G401.6 (cell line): ENCODE data around the gene CDKN2D.
"Not testable (repeated sequence)": the region's sequence is repeated elsewhere in the genome, so short reads cannot be mapped to it uniquely, and the experiment has no call there.

ENCODE experiments used
- FAIRE-seq: peaks from 2 replicates; lab custom pipeline; 2012; peaks lifted over from hg19 to GRCh38; lab: Jason Lieb, UNC

CDKN2D gene

DNA sequence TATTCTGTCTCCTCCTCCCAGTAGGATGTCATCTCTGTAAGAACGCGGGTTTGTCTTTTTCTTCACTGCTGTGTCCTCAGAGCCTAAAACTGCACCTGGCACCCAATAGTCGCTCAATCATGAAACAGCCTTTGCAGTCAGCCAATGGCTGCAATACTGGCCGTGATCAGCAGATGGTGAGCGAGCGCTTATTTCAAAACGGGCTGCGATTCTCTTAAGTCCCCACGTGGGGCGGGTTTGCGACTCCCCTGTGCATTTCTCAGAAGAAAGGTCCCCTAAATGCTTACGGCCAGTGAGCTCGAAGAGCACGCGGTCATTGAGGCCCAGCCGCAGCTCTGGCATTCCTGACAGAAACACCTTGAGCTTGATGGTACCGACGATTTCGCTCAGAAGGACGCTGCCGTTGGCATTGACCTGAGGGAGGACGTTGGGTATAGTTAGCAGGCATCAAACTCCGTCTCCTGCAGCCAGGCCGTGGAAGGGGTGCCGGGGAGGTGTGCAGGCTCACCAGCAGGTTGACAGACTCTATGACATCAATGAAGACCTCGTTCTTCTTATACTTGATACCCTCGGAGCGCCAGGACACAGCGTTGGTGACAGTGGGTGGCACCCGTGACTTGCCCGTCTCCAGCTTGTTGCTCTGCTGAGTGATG is 12.3 kb upstream of the CDKN2D start:
- FAIRE-seq = peak; percentile 96

DNA sequence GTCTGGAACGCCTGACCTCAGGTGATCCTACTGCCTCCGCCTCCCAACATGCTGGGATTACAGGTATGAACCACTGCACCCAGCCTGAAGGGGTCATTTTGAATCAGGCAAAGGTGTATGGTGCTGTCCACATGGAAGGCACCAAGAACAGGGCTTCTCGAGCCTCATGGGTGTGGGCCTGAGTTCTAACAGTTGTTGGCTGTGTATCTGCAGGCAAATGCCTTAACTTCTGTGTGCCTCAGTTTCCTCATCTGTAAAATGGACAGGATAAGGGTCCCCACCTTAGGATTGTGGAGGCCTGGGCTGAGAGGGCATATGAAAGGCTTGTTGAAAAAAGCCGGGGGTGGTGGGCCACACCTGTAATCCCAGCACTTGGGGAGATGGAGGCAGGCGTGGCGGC is 9.2 kb upstream of the CDKN2D start:
- no peak for FAIRE-seq

DNA sequence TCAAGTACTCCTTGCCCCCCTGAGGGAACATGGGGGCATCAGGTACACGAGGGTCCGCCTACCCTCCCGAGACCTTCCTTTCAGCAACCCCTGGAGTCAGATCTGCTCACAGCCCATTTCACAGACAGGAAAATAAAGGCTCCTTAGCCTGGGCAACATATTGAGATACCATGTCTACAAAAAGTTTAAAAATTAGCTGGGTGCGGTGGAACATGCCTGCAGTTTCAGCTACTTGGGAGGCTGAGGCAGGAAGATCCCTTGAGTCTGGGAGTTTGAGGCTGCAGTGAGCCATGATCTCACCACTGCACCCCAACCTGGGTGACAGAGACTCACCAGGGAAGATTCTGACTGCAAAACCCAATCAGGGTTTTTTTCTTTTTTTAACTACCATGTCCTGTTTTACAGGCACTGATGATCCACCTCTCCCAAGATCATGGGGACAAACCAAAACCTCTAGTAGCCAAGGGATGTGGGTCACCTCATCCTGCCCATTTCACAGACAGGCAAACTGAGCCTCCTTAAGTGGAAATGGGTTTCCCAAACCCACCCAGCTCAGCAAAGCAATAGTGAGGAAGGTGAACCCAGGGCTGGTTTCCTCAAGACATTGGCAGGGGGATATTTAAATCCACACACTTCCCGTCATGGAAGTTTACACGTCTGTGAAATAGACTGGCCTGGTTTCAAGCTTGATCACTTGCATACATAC is 6.4 kb upstream of the CDKN2D start:
- no peak for FAIRE-seq

DNA sequence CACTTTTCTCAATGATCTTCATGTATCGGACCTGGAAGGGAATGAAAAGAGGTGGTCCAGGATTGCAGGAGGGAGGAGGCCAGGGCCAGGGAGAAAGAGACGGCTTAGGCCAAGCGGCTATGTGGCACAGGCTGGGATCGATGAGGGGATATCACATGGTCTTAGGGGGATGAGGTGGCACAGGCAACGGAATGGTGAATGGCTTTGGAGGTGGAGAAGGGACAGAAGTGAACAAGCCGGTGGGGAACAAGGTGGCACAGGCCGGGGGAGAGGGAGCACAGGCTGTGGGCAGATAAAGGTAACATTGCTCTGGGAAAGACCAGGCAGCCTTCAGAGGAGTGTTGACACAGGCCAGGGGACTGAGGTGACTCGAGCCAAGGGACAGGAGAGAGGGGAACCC is 5.7 kb upstream of the CDKN2D start:
- FAIRE-seq = no peak

DNA sequence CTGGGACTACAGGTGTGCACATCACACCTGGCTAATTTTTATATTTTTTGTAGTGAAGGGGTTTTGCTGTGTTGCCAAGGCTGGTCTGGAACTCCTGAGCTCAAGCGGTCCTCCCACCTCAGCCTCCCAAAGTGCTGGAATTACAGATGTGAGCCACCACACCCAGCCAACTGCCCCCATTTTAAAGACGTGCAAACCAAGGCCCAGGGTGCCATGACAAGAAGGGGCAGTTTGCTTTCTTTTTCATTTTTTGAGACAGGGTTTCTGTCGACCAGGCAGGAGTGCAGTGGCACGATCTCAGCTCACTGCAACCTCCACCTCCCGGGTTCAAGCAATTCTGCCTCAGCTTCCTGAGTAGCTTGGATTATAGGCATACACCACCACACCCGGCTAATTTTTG is 5.0 kb upstream of the CDKN2D start:
- FAIRE-seq = not testable (repeated sequence)

DNA sequence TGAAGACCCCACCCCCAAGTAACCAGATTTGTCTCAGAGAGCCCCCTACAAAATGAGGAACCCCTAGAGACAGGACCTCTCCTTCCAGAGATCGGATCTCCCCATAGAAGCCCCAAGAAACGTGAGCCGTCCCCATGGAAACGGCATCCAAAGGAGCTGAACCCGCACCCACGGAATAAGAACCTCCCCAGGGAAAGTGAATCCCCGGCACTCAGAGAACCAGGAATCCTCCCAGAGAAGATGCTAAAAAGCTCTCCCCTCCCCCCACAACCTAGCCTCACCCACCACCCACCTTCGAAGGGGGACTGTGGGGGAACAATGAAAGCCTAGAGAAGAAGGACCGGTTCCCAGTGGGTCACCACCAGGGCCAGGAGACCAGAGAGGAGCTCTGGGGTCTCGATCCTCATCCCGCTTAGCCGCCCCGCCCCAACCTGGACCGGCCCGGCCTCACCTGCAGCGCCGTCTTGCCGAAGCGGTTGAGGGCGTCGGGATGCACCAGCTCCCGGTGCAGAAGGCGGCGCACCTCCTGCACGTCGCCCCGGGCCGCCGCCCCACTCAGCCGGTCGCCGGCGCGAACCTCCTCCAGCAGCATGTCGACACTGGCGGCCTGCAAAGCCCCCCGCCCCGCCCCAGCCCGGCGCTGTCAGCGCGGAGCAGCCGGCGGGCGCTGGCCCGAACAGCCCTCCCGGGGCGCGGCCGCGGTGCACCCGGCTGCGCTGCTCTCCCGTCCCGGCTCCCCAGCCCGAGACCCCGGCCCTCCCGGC is 535 bp downstream of the CDKN2D start:
- no peak for FAIRE-seq

DNA sequence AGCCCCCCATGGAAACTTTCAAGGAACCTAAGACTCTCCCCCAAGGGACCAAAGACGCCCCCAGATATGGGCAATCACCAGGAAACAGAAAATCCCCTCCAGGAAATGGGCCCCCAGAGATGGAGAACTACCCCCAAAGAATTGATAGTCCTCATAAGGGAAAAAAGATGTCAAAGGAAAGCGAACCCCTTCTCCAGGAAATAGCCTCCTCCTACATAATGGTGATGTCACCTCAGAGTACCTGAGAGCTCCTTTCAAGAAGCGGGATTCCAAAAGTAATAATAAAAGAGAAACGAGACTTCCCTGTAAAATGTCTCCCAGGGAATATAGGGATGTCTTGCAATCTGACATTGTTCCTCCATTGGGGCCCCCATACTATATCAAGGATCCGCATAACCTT is 1.1 kb downstream of the CDKN2D start:
- FAIRE-seq = no peak

DNA sequence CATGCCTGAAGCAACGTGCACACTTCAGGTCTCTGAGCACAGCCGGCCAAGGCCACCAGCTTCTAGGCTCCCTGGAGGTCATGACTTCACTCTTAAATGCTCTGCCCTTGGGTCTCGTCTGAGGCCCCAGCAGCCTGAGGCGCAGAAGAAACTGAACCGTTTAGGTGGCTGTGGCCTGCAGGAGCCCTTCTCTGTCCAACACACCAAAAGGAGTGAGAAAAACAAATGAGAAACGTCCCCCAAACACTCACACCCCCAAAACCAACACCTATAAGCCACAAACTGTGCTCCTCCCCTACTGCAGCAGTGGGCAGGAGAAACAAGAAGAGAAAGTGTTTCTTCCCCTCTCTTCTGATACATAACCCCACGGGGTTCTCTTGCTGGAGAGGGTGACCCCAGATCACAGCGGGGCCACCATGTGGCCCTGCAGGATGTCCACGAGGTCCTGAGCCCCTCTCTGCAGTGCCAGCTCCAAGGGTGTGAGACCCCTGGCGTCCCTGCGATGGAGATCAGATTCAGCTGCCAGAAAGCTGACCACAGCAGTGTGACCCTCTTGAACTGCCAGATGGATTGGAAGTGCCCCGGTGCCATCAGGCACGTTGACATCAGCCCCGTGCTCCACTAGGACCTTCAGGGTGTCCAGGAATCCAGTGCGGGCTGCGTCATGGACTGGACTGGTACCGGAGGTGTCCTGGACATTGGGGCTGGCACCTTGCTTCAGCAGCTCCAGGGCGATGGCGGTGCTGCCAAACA is 1.9 kb downstream of the CDKN2D start:
- no peak for FAIRE-seq

DNA sequence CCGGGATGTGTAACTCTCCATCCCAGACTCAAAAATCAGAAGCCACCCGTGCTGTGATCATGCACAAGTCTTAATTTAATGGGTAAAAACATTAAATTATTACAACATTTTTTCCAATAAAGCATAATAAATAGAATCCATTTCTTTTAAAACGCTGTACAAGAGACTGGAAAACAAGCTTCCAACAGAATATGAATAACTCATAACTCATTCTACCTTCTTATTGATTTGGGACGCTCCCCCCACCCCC is 2.4 kb downstream of the CDKN2D start:
- FAIRE-seq = no peak

DNA sequence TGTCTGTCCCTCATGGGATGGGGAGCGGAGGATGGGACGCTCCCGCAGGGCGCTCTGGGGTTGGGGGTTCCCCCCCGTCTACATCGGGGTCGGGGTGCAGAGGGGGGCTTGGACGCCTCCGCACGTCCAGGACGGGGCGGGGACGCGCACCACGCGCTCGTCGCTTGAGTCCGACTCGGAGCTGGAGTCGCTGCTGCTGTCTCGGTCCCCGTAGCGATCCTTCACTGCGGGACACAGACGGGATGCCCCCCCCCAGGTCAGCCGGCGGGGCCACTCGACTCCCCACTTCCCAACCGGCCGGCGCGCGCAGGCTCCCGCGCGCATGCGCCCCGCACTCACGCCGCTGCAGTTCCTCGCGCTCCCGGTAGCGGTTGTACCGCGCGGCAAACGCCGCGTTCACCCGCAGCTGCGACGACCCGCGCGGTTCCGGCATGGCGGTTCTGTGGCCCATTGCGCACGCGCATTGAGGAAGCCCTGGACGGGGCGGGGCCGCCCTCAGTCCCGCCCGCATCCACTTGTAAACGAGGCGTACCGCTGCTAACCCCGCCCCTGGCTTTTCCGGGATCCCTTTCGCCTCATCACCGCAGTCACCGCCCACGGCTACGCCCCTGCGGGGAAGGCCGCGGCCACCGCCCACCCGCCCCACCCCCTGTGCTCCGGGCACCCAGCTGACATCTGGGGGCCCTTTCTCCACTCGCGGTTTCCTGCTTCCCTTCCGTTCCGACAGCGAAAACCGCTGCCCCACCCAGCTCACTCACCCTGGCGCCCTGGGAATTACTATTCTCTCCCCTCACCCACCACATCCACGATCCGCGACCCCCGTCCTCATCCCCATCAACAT is 3.0 kb downstream of the CDKN2D start, which contains the start of gene KRI1:
Gene KRI1, minus strand, starts transcription at position 444 of the 841 bp plus-strand sequence. Its CDS starts 11 bp downstream, at position 433.
- peak; percentile 47 for FAIRE-seq

DNA sequence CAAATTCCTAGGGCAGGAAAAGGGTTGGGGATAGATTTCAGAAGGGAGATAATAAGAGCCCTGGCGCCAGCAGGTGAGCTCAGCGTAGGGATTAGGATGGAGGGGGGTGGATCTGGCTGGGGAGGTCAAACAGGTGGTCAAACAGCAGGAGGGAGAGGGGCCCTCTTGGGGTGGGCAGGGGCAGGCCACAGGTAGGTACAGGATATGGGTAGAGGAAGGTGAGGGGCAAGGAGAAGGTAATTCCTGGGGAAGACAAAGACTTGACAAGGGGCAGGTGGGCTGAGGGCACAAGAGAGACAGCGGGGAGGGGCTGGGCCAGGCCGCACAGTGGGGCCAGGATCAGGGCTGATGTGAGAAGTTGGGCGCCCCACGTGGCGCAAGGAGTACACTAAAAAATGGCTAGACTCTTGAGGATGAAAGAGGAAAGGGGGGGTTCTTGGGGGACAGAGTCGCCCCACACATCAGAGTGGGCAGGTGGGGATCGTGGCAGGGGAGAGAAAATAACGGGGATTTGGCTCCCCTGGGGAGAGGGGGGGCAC is 3.7 kb downstream of the CDKN2D start:
- FAIRE-seq = no peak

DNA sequence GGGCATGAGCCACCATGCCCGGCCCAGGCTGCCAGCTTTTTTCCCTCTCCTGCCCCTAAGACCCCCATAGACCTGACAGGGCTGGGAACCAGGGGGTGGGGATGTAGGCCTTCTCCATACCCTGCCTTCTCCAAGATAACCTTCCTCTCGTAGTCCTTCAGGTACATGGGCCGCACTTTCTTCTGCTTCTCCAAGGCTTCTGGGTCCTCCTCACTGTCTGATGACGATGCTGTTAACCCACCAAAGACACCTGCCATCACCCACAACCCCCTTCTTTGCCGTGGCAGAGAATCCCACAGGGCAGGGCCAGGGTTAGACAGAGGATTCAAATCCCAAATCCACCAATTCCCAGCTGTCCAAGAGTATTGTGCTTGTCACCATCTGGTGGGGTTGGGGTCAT is 6.2 kb downstream of the CDKN2D start:
- no peak for FAIRE-seq

DNA sequence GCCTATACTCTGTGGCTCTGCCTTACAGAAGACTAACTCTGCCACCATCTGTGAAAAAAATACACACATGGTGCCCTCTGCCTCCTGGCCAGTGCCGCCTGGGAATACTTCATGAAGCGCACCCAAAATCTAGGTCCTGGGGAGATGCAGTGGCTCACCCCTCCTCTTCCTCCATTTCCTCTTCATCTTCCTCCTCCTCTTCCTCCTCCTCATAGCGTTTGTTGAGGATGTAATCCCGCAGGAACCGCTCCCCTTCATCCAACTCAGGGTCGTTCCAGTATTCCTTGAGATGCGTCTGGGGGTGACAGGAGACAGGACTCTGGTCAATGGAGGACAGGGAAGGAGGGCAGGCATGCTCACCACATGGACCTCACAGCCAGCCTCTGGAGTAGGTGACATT is 8.6 kb downstream of the CDKN2D start:
- FAIRE-seq = no peak

DNA sequence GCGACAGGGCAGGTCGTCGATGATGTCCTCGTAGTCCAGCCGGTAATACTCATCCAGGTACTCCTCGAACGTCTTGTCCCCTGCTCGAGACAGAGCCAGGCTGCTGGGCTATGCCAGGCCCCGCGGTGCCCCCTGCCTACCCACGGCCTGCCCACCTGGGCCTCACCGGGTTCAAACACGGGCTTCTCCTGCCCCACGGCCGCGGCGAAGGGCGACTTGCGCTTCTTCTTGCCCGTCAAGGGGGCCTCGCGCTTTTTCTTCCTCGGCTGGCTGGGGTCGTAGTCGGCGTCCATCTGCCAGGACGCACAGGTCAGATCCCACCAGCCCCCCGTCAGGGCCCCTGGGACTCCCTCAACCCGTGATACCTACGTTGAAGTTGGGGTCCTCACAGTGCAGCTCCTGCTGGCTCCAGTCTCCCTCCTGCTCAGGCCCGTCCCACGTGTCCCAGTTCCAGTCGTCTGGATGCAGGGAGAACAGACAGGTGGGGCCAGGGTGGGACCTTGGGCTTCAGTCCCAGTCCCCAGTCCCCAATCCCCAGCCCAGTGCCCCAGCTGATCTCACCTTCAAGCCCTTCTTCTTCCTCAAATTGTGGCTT is 11.1 kb downstream of the CDKN2D start:
- FAIRE-seq = no peak

DNA sequence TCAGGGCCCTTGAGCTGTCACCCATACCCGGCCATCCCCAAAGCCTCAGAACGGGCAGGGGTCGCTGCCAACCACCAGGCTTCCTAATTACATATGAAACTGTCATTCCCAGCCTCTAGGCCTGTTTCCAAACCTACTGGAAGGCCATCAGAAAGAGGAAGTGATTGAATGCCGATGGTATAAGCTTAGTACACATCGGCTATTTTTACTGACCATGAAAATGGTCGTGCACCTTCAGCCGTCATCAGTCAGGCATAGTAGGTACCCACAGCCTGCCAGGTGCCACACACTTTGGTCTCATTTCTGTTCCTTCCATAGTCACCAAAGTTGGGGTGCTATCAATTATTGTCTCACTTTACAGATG is 13.2 kb downstream of the CDKN2D start:
- no peak for FAIRE-seq

DNA sequence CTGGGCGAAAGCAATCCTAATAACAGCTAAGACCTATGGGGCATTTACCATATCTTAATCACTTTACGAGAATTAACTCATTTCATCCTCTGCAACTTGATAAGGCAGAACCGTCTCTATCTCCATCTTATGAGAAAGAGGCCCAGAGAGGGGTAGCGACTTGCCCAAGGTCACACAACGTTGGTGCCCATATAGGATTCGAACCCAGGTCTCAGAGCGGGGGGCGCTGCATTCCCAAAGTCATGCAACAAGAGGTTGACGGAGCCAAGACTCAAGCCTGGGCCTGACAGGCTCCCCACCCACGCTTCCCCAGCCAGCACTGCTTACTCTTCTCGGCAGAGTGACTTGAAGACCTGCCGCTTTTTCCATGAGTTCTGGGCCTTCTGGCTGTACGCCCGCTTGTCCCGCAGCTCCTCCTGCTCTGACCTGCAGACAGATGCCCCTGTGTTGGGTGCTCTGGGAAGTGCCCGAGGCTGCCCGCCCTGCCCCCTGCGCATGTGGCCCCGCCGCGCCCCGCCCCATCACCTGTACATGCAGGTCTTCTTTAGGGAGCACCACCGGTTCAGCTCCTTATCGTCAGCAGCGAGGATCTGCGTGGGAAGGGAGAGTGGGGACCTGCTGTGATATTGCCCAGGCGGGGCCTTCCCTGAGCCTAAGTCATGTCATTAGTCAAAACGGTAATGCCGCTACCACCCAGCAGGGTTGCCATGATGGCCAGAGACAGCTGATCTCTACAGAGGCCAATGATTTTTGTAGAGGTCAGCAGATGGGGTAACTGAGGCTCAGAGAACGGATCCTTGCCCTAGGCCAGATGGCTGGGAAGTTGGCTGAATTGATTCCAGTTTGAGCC is 13.8 kb downstream of the CDKN2D start:
- no peak for FAIRE-seq

DNA sequence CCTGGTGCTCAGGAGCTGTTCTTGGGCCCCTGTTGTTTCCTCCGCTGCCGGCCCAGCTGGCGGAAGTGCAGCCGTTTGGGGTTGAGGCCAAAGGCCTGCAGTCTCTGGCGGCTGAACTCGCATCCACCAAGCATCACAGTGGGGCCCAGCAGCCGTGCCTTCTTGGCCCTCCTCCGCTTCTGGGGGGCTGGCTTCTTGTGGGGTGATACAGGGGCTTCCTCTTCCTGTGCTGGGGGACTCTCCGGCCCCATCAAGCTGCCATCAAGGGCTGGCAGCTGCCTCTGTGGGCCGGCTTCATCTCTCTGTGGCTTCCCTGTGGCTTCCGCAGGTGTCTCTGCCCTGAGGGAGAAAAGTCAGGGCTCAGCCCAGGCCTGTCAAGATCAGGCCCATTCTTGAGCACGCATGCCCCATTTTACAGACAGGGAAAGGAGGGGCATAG is 14.8 kb downstream of the CDKN2D start:
- no peak for FAIRE-seq

DNA sequence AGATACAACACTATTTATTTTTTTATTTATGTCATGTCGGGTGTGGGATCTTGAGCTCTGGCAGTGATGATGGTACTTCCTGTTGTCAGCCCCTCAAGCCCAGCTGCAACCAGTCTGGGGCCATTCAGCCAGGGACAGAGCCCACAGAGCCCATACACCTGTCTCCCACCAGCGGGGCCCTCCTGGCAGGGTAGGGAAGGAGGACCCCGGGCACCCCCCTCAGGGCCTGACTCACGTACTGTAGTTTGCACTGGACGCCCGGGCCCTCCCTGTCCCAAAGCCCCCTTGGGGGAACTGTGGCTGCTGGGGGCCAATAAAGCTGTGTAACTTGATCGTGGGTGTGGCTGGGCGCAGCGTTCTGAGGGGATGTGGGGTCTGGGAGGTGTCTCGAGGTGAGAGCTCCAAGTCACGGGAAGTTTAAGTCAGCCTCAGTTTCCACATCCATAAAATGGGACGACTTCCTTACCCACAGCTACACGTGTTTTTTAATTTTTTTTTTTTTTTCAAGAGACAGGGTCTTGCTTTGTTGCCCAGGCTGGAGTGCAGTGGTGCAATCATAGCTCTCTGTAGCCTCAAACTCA is 15.6 kb downstream of the CDKN2D start:
- FAIRE-seq = no peak

DNA sequence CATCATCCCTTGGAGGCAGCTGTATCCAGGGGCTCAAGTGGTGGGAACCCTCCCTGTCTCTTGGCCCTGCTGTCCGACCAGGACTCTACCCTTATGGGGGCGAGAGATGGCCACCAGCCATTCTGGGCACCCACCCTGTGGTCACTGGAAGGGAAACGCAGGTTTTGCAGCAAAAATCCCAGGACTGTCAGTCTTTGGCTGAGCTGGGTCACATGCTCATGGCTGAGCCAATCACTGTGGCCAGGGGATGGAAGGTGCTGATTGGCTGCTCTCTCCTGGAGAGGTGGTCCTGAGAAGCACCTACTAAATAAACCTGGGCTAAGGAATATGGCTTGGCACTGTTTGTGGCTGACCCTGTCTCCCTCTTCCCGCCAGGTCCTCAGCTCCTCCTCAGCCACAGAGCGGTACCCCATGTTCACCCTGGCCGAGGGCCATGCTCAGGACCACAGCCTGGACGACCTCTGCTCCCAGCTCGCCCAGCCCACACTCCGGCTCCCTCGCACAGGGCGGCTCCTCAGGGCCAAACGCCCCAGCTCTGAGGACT is 16.2 kb downstream of the CDKN2D start:
- peak; percentile 59 for FAIRE-seq
